ENCODE measurements around the gene SDK2. TPM values are rescaled to one million over a fixed set of nuclear protein-coding genes. Genes with fewer than 3 reads are reported as not detected.
A peak's percentile ranks its signal among the peaks of the same experiment; 100 is the strongest.

The SDK2 gene
- total RNA-seq, 1 donor, result under 0.01 TPM

DNA sequence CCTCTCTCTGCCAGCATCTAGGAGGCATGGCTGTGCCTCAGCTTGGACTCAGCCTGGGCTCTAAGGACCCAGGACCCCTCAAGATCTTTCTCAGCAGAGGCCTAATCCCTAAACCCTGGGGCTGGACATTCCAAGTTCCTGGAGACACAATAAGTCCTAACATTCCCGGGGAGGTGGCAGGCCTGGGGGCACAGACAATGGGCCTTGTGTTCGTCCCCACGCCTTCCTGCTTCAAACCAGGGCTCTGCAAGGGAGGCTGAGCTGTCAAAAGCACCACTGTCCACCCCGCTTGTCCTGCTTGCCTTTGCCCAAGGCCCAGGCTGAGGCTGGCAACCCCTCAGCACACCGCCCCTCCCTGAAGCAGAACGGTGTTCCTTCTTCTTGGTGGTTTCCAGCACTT lies 13.7 kb downstream of the SDK2 start:
- Histone ChIP-seq H3K4me2 (ENCODE audit: insufficient read depth, low read length) (no peak overlapping the region), H3K79me2 (ENCODE audit: insufficient read depth, low read length) (no peaks in the 10 kb centered on the region), H3K27ac (ENCODE audit: low read depth, low read length) (no peak overlapping the region), H3K4me1 (ENCODE audit: insufficient read depth, low read length) (no peaks in the 10 kb centered on the region), H3K4me3 (ENCODE audit: insufficient read depth, low read length) (no peak overlapping the region), H3K36me3 (ENCODE audit: insufficient read depth, low read length) (no peaks in the 10 kb centered on the region), H3K27me3 (ENCODE audit: insufficient read depth, low read length) (no peaks in the 10 kb centered on the region), H3K9me3 (ENCODE audit: low read depth, low read length) (no peaks in the 10 kb centered on the region), H4K20me1 (ENCODE audit: insufficient read depth, low read length) (no peaks in the 10 kb centered on the region), H2AFZ (ENCODE audit: low read length) (no peak overlapping the region)
- TF ChIP-seq, protein P1, sequence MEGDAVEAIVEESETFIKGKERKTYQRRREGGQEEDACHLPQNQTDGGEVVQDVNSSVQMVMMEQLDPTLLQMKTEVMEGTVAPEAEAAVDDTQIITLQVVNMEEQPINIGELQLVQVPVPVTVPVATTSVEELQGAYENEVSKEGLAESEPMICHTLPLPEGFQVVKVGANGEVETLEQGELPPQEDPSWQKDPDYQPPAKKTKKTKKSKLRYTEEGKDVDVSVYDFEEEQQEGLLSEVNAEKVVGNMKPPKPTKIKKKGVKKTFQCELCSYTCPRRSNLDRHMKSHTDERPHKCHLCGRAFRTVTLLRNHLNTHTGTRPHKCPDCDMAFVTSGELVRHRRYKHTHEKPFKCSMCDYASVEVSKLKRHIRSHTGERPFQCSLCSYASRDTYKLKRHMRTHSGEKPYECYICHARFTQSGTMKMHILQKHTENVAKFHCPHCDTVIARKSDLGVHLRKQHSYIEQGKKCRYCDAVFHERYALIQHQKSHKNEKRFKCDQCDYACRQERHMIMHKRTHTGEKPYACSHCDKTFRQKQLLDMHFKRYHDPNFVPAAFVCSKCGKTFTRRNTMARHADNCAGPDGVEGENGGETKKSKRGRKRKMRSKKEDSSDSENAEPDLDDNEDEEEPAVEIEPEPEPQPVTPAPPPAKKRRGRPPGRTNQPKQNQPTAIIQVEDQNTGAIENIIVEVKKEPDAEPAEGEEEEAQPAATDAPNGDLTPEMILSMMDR (IDR thresholded peaks at IDR 0.05; ENCODE audit: extremely low read depth, low read depth, low read length), result no peak
- DNase-seq (ENCODE audit: insufficient read length, low spot score, missing footprints), result peak; percentile 27

DNA sequence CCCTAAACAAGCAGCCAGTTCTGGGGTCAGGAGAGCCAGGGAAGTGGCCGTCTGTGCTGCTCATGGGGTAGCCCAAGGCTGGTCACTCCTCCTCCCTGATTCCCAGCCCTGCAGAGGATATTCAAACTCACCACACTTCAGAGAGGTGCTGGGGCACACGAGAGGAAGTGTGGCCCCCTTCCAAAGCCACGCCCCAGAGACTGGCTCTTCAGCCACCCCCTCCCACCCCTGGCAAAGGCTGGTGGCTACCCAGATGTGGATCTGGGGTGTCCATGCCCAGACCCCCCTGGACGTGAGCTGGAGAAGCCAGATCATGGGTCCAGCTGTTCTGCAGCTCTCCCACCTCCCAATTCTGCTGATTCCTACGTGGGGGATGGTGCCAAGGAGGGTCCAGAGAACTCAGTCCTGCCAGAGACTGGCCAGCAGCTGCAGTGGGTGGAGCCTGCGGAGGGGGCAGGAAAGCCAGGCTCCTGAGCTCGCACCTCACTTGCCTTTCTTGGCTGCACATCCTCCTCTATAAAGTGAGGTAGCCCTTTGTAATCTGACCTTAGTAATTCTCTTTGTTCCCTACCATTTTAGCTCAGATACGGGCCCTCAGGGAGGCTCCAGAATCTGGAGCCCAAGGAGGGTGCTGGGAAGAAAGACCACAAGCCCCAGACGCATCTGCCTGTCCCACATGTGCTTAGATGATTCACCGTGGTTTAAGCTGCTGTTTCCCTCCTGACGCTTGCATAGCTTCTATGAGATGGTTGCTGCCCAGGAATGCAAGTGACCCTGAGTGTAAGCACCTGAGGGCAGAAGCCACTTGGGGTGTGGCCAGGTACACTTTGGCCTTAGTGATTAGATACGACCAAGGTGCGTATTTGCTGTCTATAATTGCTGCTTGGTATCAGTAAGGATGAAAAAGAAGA lies 15.3 kb downstream of the SDK2 start:
- Histone ChIP-seq H3K9me3 (ENCODE audit: low read depth, low read length) (no peaks in the 10 kb centered on the region), H3K4me2 (ENCODE audit: insufficient read depth, low read length) (no peak overlapping the region), H3K4me1 (ENCODE audit: insufficient read depth, low read length) (no peaks in the 10 kb centered on the region), H3K4me3 (ENCODE audit: insufficient read depth, low read length) (no peak overlapping the region), H2AFZ (ENCODE audit: low read length) (no peak overlapping the region), H3K36me3 (ENCODE audit: insufficient read depth, low read length) (no peaks in the 10 kb centered on the region), H3K27ac (ENCODE audit: low read depth, low read length) (no peak overlapping the region), H4K20me1 (ENCODE audit: insufficient read depth, low read length) (no peaks in the 10 kb centered on the region), H3K27me3 (ENCODE audit: insufficient read depth, low read length) (no peaks in the 10 kb centered on the region), H3K79me2 (ENCODE audit: insufficient read depth, low read length) (no peaks in the 10 kb centered on the region)
- TF ChIP-seq, protein P1 (IDR thresholded peaks at IDR 0.05; ENCODE audit: extremely low read depth, low read depth, low read length), result no peak
- DNase-seq (ENCODE audit: insufficient read length, low spot score, missing footprints), result peak; percentile 22

GRCh38 chr17:73625991-73626673 lies 18.1 kb downstream of the SDK2 start:
- H4K20me1 ChIP-seq (ENCODE audit: insufficient read depth, low read length), result no peaks in the 10 kb centered on the region
- no peak overlapping the region for H3K4me2 ChIP-seq (ENCODE audit: insufficient read depth, low read length)
- TF ChIP-seq, protein P1 (IDR thresholded peaks at IDR 0.05; ENCODE audit: extremely low read depth, low read depth, low read length), result no peak
- H3K27ac ChIP-seq (ENCODE audit: low read depth, low read length), result no peak overlapping the region
- no peaks in the 10 kb centered on the region for H3K36me3 ChIP-seq (ENCODE audit: insufficient read depth, low read length)
- no peaks in the 10 kb centered on the region for H3K9me3 ChIP-seq (ENCODE audit: low read depth, low read length)
- peak; percentile 34 for DNase-seq (ENCODE audit: insufficient read length, low spot score, missing footprints)
- no peak overlapping the region for H2AFZ ChIP-seq (ENCODE audit: low read length)
- no peak overlapping the region for H3K4me3 ChIP-seq (ENCODE audit: insufficient read depth, low read length)
- H3K27me3 ChIP-seq (ENCODE audit: insufficient read depth, low read length), result no peaks in the 10 kb centered on the region
- no peaks in the 10 kb centered on the region for H3K4me1 ChIP-seq (ENCODE audit: insufficient read depth, low read length)
- no peaks in the 10 kb centered on the region for H3K79me2 ChIP-seq (ENCODE audit: insufficient read depth, low read length)

- Histone ChIP-seq H3K9me3 (ENCODE audit: low read depth, low read length) (no peaks in the 10 kb centered on the region), H3K36me3 (ENCODE audit: insufficient read depth, low read length) (no peaks in the 10 kb centered on the region), H4K20me1 (ENCODE audit: insufficient read depth, low read length) (no peaks in the 10 kb centered on the region), H3K27me3 (ENCODE audit: insufficient read depth, low read length) (no peaks in the 10 kb centered on the region), H2AFZ (ENCODE audit: low read length) (no peak overlapping the region), H3K4me3 (ENCODE audit: insufficient read depth, low read length) (no peak overlapping the region), H3K4me2 (ENCODE audit: insufficient read depth, low read length) (no peak overlapping the region), H3K4me1 (ENCODE audit: insufficient read depth, low read length) (no peaks in the 10 kb centered on the region), H3K27ac (ENCODE audit: low read depth, low read length) (no peak overlapping the region), H3K79me2 (ENCODE audit: insufficient read depth, low read length) (no peaks in the 10 kb centered on the region)
- DNase-seq (ENCODE audit: insufficient read length, low spot score, missing footprints), result peak; percentile 32
- TF ChIP-seq, protein P1 (IDR thresholded peaks at IDR 0.05; ENCODE audit: extremely low read depth, low read depth, low read length), result no peak
Observed at GRCh38 chr17:73625006-73625405, 19.2 kb downstream of the SDK2 start.
